A549 treated with GW870086 at 1 μM for 4 hours (cell line): ENCODE measurements around the gene TMED1. TPM values are rescaled to one million over a fixed set of nuclear protein-coding genes. Genes with fewer than 3 reads are reported as not detected.

Experiments
- total RNA-seq: library from RNA; stranded (reverse); fragments of 200-300 nt; extraction: Qiagen RNA extraction; gene quantifications from 5 replicates; pipeline ENCODE4 v1.2.3, GENCODE V29; 2022; ENCODE audit warnings: low read depth

TMED1 gene, protein sequence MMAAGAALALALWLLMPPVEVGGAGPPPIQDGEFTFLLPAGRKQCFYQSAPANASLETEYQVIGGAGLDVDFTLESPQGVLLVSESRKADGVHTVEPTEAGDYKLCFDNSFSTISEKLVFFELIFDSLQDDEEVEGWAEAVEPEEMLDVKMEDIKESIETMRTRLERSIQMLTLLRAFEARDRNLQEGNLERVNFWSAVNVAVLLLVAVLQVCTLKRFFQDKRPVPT
- total RNA-seq, result 23.4 to 30.0 TPM (median 29.4 TPM) in 5 replicates

DNA sequence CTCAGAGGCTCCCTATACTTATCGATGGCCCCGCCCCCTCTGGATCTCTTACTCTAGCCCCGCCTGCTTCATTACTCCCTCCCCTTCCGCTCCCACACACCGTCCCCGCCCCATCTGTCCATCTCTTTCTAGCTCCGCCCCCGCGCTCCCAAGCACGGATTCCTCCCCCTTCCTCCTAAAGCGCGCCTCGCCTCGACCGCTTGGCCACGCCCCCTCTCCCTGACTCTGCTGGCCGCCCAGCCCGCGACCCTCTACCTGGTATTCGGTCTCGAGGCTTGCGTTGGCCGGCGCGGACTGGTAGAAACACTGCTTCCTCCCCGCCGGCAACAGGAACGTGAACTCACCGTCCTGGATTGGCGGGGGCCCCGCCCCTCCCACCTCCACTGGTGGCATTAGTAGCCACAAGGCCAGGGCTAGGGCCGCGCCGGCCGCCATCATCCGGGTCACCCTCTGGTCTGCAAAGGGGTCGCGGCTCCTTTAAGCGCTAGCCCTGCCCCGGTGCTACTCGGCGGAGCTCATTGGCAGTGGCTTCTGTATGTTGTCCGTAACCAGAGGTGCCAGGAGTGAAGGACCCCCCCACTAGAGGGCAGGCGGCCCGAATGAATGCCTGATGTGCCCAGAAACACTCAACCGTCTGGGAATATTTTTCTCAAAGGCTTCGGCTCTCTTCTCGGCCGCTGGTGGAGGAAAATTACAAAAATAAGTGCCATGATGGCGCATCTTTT is at the start of gene TMED1:
Gene TMED1 (minus strand): TSS at position 459 of the 725 bp plus-strand sequence. CDS start 21 bp downstream, at position 438.

DNA sequence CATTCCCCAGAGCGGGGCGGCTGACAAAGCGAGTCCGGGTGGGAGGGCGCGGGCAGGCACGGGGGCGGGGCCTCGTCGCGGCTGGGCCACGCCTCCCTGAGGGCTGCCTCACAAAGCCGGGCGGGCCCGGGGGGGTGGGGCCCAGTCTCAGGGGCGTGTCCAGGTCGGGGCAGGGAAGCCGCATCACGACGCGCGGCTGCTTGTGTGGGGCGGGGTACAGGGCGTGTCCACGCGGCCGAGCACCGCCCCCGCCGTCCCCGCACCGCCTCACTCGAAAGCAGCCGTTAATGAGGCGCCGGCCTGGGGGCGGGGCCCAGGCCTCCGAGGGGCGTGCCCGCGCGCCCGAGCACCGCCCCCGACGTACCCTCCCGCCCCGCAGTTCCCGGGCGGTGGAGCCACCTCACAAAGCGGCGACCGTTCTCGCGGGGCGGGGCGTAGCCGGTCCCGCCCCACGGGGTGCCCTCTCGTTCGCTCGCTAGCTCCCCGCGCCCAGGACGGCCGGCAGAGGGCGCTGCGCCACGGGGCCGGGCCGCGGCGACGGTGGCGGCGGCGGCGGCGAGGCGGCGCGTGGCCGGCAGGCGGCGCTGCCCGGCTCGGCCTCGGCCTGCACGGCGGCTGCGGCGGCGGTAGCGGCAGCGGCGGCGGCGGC is 35.1 kb upstream of the TMED1 start, which contains the start of gene CARM1:
Gene CARM1 (plus strand): TSS at position 599 of the 649 bp plus-strand sequence. CDS start 150 bp downstream, outside the sequence.

DNA sequence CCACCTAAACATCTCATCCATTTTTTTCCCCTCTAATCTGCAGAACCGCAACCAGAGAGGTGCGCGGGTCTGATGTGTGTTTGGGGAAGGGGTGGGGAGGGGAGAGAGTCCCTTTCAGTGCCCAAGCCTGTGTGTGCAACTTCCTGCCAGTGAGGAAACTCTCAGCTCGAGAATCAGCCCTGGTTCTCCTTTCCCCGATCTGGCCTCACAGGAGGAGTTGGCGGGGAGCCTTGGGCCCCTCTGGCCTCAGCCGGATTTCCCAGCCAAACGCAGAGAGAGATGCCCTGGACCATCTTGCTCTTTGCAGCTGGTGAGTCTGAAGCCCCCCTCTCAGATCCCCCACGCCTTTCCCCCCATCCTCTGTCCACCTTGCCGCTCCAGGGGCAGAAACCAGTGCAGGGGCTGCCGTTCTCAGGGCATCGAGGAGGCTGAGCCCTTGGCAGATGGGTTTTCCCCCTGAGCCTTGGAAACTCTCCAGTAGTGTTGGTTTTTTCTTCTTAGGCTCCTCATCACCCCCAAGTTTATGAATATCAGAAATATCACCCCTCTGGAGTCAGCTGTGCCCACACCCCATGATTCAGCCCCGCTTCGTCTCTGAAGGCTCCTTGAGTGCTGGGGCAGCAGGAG is 12.3 kb upstream of the TMED1 start, which contains the start of gene C19orf38:
Gene C19orf38 (plus strand): TSS at position 186 of the 627 bp plus-strand sequence. CDS start 94 bp downstream, at position 280.

Other genes starting within 250 kb of the TMED1 start
- 27.4 to 60.1 TPM (median 42.0 TPM) in 5 replicates for gene AP1M2, start 248.9 kb downstream of the TMED1 start, total RNA-seq
- 6.1 to 9.3 TPM (median 7.4 TPM) in 5 replicates for gene SLC44A2, start 210.7 kb downstream of the TMED1 start, total RNA-seq
- 140 to 173 TPM (median 160 TPM) in 5 replicates for gene ILF3, start 181.9 kb downstream of the TMED1 start, total RNA-seq
- gene QTRT1, start 134.8 kb downstream of the TMED1 start, total RNA-seq, result 30.1 to 34.3 TPM (median 31.2 TPM) in 5 replicates
- 48.3 to 58.4 TPM (median 54.1 TPM) in 5 replicates for gene DNM2, start 118.1 kb downstream of the TMED1 start, total RNA-seq
- 0.21 to 0.23 TPM in 2 of 5 replicates, not detected in the others for gene C19orf38, start 12.2 kb upstream of the TMED1 start, total RNA-seq
- 36.4 to 50.1 TPM (median 47.1 TPM) in 5 replicates for gene CARM1, start 35.3 kb upstream of the TMED1 start, total RNA-seq
- gene YIPF2, start 92.4 kb upstream of the TMED1 start, total RNA-seq, result 16.3 to 22.0 TPM (median 19.2 TPM) in 5 replicates
- 12.7 to 19.1 TPM (median 18.4 TPM) in 5 replicates for gene TIMM29, start 92.6 kb upstream of the TMED1 start, total RNA-seq
- 7.1 to 11.0 TPM (median 8.5 TPM) in 5 replicates for gene SMARCA4, start 124.8 kb upstream of the TMED1 start, total RNA-seq